ENCODE results near the gene ELK4. TPM values are rescaled to one million over a fixed set of nuclear protein-coding genes. Genes with fewer than 3 reads are reported as not detected.

The ELK4 gene
- total RNA-seq, 1 experiment from 2014 or later = 31.2 TPM

GRCh38 chr1:205575294-205575885 is 56.4 kb downstream of the ELK4 start:
- Histone ChIP-seq H3K79me1 (ENCODE audit: insufficient read depth, low read depth, low read length, poor library complexity, severe bottlenecking) (no peaks in the 10 kb centered on the region), H4K8ac (replicated peaks; ENCODE audit: insufficient read length, low read depth, low read length) (no peak overlapping the region), H4K5ac (ENCODE audit: insufficient read length, low read depth, low read length) (no peak overlapping the region), H3K79me2 (ENCODE audit: insufficient read depth, low read length) (no peaks in the 10 kb centered on the region), H3K4me2 (ENCODE audit: insufficient read depth, insufficient read length, low read length) (no peak overlapping the region), H2BK120ac (ENCODE audit: low read depth, low read length, poor library complexity, severe bottlenecking) (no peak overlapping the region), H3K4ac (ENCODE audit: low read depth, low read length) (no peak overlapping the region), H3K9ac (ENCODE audit: extremely low read depth, insufficient read length, low read length) (no peak overlapping the region), H3T11ph (ENCODE audit: low read length) (no peak overlapping the region), H2BK12ac (ENCODE audit: insufficient read length, low read depth, low read length) (no peak overlapping the region), H4K20me1 (ENCODE audit: control insufficient read depth, insufficient read depth, insufficient read length) (no peaks in the 10 kb centered on the region), H3K9me3 (ENCODE audit: control insufficient read depth, low read depth, low read length) (no peaks in the 10 kb centered on the region), H3K14ac (ENCODE audit: insufficient read depth, low read length) (0 out of 2 replicates have a peak overlapping the region, but pooled peaks have one; percentile 8), H2BK15ac (ENCODE audit: low read depth, low read length) (no peak overlapping the region), H4K91ac (ENCODE audit: insufficient read length, low read depth, low read length) (no peak overlapping the region), H3K18ac (ENCODE audit: insufficient read length, low read depth, low read length) (no peak overlapping the region), H3K27ac (ENCODE audit: insufficient read length, low read depth, low read length) (no peak overlapping the region), H2AK5ac (ENCODE audit: insufficient read length, low read length) (no peak overlapping the region), H2BK5ac (ENCODE audit: insufficient read length, low read length) (no peak overlapping the region), H3K23me2 (ENCODE audit: insufficient read length, low read depth, low read length, poor library complexity, severe bottlenecking) (no peaks in the 10 kb centered on the region), H3K23ac (ENCODE audit: insufficient read length, low read depth, low read length) (no peak overlapping the region), H3K27me3 (ENCODE audit: insufficient read depth, low read length) (peaks cover 3% of the 10 kb centered on the region; the same call in 1 of the 2 replicates), H2BK20ac (ENCODE audit: low read depth, low read length, poor library complexity, severe bottlenecking) (no peak overlapping the region), H2AFZ (ENCODE audit: low read length) (no peak overlapping the region), H3K4me1 (ENCODE audit: insufficient read depth, low read length) (no peaks in the 10 kb centered on the region; the same call in 1 of the 2 replicates), H3K56ac (ENCODE audit: insufficient read length, low read depth, low read length) (no peak overlapping the region)
- Mint-ChIP-seq H3K27me3 (ENCODE audit: low read depth) (peaks cover 84% of the 10 kb centered on the region), H3K4me3 (no peak overlapping the region), H3K36me3 (ENCODE audit: insufficient read depth in 1 of 3, low read depth in 3 of 3) (no peaks in the 10 kb centered on the region), H3K27ac (no peak overlapping the region), H3K4me1 (peaks cover 29 to 39% of the 10 kb centered on the region in 2 experiments), H3K9me3 (no peaks in the 10 kb centered on the region)
- no CpG with 5 or more reads among the region's 1 CpG for WGBS (ENCODE audit: extremely low coverage, insufficient read length, low lambda C conversion rate)
- no peak for DNase-seq
- no peak for TF ChIP-seq CTCF (conservative IDR thresholded peaks at IDR 0.05)
